ENCODE data around the gene TSC22D2.

The TSC22D2 gene

GRCh38 chr3:150394606-150395005 lies 13.5 kb upstream of the TSC22D2 start:
- no peak for TF ChIP-seq CTCF (IDR thresholded peaks at IDR 0.05; ENCODE audit: control insufficient read depth, insufficient read depth, low read depth, low read length, missing control alignments)
- DNase-seq (ENCODE audit: low read depth): no peak
- H3K4me3 ChIP-seq (ENCODE audit: control insufficient read depth, low read depth, low read length): no peak overlapping the region

- H3K4me3 ChIP-seq (ENCODE audit: control insufficient read depth, low read depth, low read length): no peak overlapping the region
- TF ChIP-seq CTCF (IDR thresholded peaks at IDR 0.05; ENCODE audit: control insufficient read depth, insufficient read depth, low read depth, low read length, missing control alignments): no peak
- no peak for DNase-seq (ENCODE audit: low read depth)
These were observed 11.6 kb upstream of the TSC22D2 start for GRCh38 chr3:150396491-150396890.

GRCh38 chr3:150396956-150397550 lies 11.0 kb upstream of the TSC22D2 start:
- DNase-seq (ENCODE audit: low read depth): no peak
- TF ChIP-seq CTCF (IDR thresholded peaks at IDR 0.05; ENCODE audit: control insufficient read depth, insufficient read depth, low read depth, low read length, missing control alignments): no peak
- no peak overlapping the region for H3K4me3 ChIP-seq (ENCODE audit: control insufficient read depth, low read depth, low read length)

GRCh38 chr3:150399060-150399459 lies 9.0 kb upstream of the TSC22D2 start:
- no peak overlapping the region for H3K4me3 ChIP-seq (ENCODE audit: control insufficient read depth, low read depth, low read length)
- TF ChIP-seq CTCF (IDR thresholded peaks at IDR 0.05; ENCODE audit: control insufficient read depth, insufficient read depth, low read depth, low read length, missing control alignments): no peak
- no peak for DNase-seq (ENCODE audit: low read depth)

- no peak for TF ChIP-seq CTCF (IDR thresholded peaks at IDR 0.05; ENCODE audit: control insufficient read depth, insufficient read depth, low read depth, low read length, missing control alignments)
- H3K4me3 ChIP-seq (ENCODE audit: control insufficient read depth, low read depth, low read length): no peak overlapping the region
- DNase-seq (ENCODE audit: low read depth): no peak
These were observed 6.8 kb upstream of the TSC22D2 start for GRCh38 chr3:150401285-150401684.

GRCh38 chr3:150402217-150402616 lies 5.9 kb upstream of the TSC22D2 start:
- no peak for DNase-seq (ENCODE audit: low read depth)
- no peak for TF ChIP-seq CTCF (IDR thresholded peaks at IDR 0.05; ENCODE audit: control insufficient read depth, insufficient read depth, low read depth, low read length, missing control alignments)
- H3K4me3 ChIP-seq (ENCODE audit: control insufficient read depth, low read depth, low read length): no peak overlapping the region

- H3K4me3 ChIP-seq (ENCODE audit: control insufficient read depth, low read depth, low read length): no peak overlapping the region
- TF ChIP-seq CTCF (IDR thresholded peaks at IDR 0.05; ENCODE audit: control insufficient read depth, insufficient read depth, low read depth, low read length, missing control alignments): no peak
- no peak for DNase-seq (ENCODE audit: low read depth)
These were observed 4.1 kb upstream of the TSC22D2 start for GRCh38 chr3:150404023-150404422.

Measured in AG09309 (cell line).